ENCODE data around the gene WWOX.

DNA sequence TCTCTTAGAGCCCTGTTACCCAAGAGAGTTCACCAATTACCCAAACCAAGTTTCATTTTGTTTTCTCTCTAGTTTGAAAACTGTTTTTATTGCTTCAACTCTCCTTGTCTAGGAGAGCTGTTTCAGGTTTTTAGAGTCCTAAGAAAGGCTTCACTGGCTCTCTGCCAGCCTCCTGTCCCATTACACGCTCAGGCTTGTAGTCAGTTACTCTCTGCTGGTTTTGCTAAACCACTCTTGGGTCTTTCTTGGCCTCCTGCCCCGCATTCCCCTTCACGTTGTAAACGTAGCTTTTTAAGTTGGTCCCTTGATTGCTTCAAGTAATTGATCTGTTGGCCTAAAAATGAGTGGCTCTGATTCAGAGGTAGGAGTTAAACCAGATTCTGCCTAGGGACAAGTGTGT, 972.0 kb downstream of the WWOX start:
- TF ChIP-seq MYC (IDR thresholded peaks at IDR 0.05; ENCODE audit: low read depth, low read length) = no peak
- no peak for TF ChIP-seq POLR2A (IDR thresholded peaks at IDR 0.05; ENCODE audit: extremely low read depth, insufficient read length)

Measured in NB4 (cell line).